CD1c-positive myeloid dendritic cell (primary cell): ENCODE data around the gene ZBTB7C.

Experiments
- DNase-seq: peaks from one replicate; pipeline ENCODE4 v3.0.0-alpha.2; 2016; ENCODE audit errors: extremely low spot score

Gene ZBTB7C

DNA sequence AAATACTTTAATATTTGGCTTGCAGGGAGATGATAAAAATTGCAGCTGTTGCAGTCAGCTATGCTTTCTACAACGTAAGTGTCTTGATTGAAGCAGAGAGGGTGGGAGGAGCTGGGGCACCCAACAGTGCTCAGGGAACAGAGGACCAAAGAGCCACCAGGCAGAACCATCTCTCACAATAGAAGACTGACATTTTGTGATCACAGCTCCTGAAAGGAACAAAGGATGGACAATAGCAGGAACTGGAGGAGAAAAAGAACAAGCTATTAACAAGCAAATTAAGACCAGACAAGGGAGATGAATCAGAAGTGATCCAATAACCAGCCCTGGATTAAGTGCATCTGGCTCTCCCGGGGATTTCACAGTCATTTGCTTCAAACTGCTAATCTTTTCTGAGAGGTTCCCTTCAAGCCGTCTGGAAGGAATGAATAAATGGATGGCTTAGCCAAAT is 413.1 kb downstream of the ZBTB7C start:
- no peak for DNase-seq

DNA sequence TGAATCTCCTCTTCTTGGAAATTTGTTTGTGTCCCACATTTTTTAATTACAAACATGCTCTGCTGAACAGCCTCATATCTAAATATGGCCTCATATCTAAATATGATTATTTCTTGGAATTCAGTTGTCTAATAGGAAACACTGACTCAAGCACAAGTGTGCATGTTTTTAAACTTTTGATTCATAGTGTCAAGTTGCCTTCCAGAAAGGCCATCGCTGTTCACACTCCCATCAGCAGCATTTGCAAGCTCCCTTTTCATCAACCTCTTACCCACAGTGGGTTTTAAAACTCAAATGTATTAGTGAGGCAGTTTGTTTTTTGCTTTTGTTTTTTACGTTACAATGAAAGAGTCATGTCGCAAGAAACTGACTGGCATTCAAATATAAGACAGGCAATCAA is 413.5 kb downstream of the ZBTB7C start:
- no peak for DNase-seq

DNA sequence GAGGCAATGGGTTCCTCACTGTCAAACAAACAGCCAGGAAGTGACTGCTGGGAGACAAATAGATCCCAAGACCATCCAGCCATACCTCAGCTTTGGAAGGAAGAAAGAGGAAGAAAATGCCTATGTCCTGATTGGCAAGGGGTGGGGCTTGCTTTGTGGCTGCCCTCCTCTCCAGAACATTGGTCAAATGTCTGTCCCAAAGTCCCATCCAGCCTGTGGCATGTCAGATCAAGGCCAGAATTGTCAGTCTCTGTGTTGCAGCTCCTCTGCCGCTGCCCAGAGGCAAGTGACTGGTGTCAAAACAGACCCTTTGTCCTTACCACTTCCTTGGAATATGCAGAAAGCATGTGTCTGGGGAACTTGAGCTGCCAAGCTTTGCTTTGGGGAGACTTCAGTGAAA is 415.8 kb downstream of the ZBTB7C start:
- DNase-seq = no peak

DNA sequence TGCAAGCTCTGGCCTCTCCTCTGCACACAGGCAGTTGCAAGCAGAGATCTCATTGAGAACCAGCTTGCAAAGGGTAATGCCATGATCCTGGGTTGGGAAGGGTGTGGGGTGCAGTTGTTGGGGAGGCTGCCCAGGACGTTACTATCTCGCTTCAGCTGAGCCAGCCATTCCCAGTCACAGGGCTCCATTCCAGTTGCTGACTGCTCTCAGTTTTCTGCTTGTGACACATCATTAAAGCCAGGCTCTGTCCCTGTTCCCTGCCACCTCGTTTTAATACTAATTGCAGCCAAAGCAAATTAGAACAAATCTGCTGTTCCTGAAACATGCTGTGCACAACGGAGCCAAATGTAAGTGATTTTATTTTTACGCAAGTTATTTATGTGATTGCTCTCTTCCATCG is 416.2 kb downstream of the ZBTB7C start:
- DNase-seq = no peak

DNA sequence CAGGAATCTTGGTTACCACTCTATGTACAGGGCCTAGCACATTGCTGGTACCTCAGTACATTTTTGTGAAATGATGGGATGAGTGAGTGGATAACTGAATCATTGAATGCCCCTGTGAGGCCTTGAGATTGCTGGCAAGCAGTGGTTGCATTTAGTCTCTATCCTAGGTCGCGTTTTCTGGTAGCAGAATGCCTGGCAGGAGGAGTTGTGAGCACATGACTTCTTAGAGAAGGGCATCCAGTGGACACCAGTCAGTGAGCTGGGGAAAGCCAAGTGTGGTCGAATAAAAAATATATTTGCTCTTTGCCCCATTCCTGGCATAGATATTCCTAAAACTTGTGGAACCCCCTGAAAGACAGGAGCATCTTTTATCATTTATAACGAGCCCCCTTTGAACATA is 416.9 kb downstream of the ZBTB7C start:
- no peak for DNase-seq

DNA sequence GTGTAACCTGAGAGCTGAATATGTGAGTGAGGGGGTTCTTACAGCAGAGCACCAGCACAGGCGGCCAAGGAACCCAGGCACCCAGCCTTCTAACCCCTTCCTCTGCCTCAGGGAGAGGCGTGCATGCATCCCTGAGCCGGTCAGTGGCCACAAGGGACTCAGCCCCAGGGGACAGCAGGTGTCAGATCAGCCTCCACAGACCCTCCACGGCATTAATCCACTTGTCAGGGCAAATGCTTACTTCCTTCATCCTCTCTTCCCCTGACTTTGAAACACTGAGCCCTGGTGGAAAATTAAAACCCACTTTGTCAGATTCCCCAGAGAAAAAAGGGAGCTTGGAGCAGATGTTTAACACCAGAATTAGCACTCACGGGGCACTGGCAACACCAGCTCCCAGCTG is 418.2 kb downstream of the ZBTB7C start:
- no peak for DNase-seq

DNA sequence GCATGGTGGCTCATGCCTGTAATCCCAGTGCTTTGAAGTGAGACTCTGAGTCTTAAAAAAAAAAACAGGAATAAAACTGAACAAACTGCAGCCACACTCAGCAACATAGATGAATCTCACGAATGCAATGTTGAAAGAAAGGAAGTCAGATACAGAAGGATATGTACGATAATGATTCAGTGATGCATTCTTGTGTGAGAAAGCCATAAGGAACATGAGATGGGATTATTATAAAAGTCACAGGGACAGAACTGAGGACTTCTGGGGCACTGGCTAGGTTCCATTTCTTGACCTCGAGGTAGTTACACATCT is 421.8 kb downstream of the ZBTB7C start:
- DNase-seq = peak; percentile 29

DNA sequence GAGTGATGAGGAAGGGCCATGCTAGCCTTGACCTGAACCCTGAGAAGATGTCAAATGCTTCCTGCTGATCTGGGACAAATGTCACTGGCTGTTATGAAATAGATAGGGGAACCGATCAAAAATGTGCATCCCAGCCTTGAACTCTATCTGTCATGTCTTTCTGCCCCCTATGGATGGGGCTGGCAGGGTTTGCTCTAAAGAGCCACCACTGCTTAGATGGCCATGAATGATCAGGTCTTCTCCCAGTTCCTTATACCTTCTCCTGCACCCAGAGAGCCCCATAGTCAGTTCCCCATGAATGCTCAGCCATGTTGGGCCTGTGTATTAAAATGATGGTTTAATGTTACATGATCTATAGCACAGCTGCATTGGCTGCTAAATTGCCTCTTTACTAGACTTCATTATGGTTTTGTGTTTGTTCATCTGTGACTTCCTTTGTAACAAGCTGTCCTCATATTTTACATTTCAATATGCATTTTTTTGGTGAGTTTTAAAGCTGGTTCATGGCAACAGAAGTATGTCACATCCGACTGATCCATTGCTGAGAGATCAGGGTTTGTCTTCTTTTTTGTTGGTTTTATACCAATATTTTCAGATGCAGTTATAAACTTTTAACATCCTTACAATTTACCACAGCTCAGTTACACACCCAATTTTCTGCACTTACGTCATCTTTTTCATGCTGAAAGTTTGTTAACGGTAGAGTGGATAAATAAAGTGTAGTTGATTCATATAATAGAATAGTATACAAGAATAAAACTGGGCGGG is 422.4 kb downstream of the ZBTB7C start:
- DNase-seq = peak; percentile 39

DNA sequence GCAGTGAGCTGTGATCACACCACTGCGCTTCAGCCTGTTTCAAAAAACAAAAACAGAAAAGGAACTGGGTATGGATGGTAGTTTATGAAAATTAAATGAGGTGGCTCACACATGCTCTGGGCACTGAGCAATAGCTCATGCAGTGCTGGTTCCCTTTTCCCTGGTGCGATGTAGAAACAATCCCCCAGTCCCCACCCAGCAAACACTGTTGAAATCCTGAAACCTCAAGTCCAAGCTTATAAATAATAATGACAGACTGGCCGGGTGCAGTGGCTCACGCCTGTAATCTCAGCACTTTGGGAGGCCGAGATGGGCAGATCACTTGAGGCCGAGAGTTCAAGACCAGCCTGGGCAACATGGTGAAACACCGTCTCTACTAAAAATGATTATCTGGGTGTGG is 423.3 kb downstream of the ZBTB7C start:
- DNase-seq = peak; percentile 89

DNA sequence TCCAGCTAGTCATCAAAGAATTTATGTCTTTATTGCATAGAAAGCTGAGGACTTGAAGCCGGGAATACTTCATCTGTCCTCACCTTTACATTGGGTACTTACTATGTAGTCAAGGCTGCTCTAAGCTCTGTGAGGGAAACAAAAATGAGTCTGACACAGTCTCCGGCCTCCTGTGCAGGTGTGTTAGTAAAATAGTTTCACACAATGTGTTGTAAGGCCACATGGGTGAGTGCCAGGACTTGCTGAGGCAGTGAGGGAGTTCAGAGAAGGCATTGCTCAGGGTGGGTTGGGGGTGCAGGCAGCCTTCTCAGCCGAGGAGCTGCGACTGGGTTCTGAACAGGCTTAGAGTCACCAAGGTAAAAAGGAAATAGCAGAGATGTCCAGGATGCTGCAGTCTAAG is 424.2 kb downstream of the ZBTB7C start:
- no peak for DNase-seq

DNA sequence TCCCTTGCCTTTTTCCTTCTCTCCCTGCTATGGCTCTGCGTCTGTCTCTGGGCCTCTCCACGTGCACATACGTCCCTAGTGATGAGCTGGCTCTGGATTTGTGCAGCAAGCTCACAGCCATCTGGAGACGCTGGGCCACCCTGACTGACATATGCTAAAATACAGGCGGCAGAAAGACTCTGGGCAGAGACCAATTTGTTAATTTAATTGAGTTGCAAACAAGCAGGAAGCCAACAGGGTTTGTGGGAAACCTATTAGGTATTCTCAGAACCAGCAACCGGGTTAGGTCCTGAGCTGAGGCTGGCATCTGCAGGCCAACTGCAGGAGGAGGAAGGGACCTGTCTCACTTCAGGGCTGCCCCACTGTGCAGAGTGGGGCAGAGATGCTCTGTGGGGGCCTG is 425.2 kb downstream of the ZBTB7C start:
- no peak for DNase-seq

DNA sequence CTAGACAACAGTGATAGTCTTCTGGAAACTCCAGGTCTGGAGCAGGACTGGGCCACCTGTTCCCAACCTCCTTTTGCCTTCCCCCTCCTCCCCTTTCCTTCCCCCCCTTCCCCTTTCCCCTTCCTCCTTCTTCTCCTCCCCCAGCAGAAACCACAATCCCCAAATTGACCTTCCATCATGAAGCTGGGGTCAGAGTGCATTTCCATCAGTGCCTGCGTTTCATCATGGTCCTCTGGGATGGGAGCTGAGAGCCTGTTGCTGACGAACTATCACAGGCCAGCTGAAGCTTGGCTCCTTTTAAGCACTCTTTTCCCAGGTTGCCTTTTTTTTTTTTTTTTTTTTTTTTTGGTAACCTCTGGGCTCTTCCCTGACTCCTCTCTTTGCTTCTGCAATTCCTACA is 426.1 kb downstream of the ZBTB7C start:
- no peak for DNase-seq

DNA sequence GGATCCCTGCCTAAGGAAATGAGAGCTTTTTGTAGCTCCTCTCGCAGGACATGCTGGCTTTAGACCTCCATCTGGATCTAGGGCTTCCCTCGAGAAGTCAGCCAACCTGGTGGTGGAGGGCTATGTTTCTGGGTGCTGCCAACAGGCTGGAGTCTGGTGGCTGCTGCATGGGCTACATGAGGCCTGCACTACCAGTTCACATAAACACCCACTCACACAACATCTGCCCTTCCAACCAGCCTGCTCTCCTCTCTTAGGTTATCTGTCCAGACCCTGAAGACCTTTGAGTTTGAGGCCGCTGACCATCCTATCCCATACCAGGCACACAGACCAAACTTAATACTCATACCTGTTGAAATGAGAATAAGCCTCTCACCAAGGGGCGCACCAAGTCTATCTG is 427.4 kb downstream of the ZBTB7C start:
- no peak for DNase-seq

DNA sequence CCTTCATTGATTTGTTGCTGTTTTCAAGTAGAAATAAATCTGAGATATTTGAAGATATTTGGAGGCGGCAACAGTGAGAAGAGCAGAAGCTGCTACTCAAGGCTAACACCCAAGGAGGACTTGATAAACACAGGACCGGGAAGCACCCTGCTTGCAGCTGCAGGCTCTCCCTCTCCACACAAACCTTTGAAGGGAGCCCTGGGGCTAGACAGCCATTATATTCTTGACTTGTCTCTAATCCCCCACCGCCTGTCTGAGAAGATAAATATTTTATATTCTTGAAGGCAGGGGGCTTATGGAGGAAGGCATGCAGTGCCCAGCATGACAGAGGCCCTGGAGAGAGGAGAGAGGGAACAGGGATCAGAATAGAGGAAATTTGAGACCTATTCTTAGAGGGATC is 427.9 kb downstream of the ZBTB7C start:
- no peak for DNase-seq

DNA sequence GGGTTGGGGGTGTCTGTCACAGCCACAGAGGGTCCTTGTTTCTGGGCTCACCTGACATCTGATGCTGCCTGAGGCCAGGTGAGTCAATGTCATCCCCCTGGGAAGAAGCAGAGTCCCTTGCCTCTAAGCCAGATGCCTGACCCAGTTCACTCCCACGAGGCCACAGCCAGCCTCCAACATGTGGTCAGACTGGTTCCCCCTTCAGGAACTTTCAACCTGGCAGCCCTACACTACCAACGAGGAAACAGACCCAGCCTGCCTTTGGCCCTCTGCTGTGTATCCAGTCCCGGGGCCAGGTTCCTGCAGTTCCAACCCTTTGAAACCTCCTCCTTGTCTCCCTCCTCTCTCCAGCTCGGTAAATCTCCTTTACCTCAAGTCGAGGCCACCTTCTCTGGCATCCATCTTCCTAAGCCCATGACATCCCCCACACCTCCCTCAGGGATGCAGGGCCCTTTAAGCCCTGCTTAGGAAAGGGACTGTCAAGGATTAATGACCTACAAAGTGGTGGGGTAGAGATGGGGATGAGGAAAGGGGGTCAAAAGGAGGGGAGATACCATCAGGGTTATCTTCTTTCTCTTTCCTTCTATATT is 429.5 kb downstream of the ZBTB7C start:
- DNase-seq = no peak

DNA sequence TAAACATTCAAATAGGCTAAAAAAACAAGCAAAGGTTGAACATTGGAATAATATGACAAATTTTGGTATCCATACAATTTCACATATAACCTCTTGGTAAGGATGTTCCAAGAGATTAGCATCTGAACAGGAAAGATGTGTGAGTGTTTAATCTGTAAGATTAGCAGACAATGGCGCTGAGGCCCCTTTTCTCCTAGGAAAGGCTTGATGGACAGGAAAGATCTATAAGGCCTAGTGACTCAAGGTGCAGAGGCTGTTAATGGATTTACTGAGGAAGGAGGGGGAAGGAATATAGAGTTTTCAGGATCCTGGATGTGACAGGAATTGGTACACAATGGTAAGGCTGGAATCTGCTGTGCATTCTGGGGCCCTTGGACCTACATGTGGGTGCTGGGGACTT is 430.6 kb downstream of the ZBTB7C start:
- no peak for DNase-seq

DNA sequence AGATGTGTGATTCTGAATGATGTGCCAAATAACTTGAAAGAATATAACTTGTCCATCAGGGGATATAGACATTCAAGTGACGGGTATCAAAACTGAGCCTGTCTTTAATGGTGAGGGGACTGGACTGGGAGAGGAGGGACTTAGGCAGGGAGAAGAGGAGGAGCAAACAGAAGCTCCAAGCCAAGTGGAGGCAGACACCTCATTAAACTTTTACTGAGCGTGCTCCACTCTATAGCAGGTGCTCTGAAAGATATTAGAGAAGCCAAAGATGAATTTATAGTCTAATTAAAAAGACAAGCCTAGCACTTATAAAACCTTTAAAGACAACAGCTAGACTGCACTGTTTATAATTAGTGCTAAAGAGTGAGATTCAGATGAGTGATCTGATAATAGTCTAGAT is 431.0 kb downstream of the ZBTB7C start:
- no peak for DNase-seq
